GM23248 (cell line): ENCODE results near the gene MNT. TPM values are rescaled to one million over a fixed set of nuclear protein-coding genes. Genes with fewer than 3 reads are reported as not detected.

Source experiments
- DNase-seq: peaks from one replicate; pipeline ENCODE4 v3.0.0-alpha.2; 2015
- H2AFZ ChIP-seq: fragments of 200-600 bp; sonication (generic); 2 replicates; pipeline ENCODE4 v1.6.1; 2016; ENCODE audit warnings: antibody characterized with exemption
- H3F3A ChIP-seq: fragments of 200-600 bp; sonication (generic); 2 replicates; pipeline ENCODE4 v1.6.1; 2016; ENCODE audit warnings: mild to moderate bottlenecking, antibody characterized with exemption, mixed run types; ENCODE audit not compliant: insufficient read depth
- H3K27ac ChIP-seq: fragments of 200-600 bp; sonication (generic); 2 replicates; pipeline ENCODE4 v1.5.1; 2016; ENCODE audit warnings: mild to moderate bottlenecking
- H3K27me3 ChIP-seq: fragments of 200-600 bp; sonication (generic); replicated peaks from 2 replicates; pipeline ENCODE4 v1.6.1; 2016; ENCODE audit warnings: mild to moderate bottlenecking; ENCODE audit not compliant: insufficient read depth
- H3K36me3 ChIP-seq: fragments of 200-600 bp; sonication (generic); 2 replicates; pipeline ENCODE4 v1.6.1; 2016; ENCODE audit warnings: low read depth, mild to moderate bottlenecking
- H3K4me1 ChIP-seq: fragments of 200-600 bp; sonication (generic); 2 replicates; pipeline ENCODE4 v1.6.1; 2016; ENCODE audit warnings: mild to moderate bottlenecking; ENCODE audit not compliant: insufficient read depth
- H3K4me2 ChIP-seq: fragments of 200-600 bp; sonication (generic); one replicate; pipeline ENCODE4 v1.6.1; 2016; ENCODE audit warnings: mild to moderate bottlenecking; ENCODE audit not compliant: unreplicated experiment
- H3K4me3 ChIP-seq: fragments of 200-600 bp; sonication (generic); 2 replicates; pipeline ENCODE4 v1.5.1; 2016; ENCODE audit warnings: mild to moderate bottlenecking
- H3K79me2 ChIP-seq: fragments of 200-600 bp; sonication (generic); 2 replicates; pipeline ENCODE4 v1.6.1; 2016; ENCODE audit warnings: mild to moderate bottlenecking; ENCODE audit not compliant: insufficient read depth
- H3K9ac ChIP-seq: fragments of 200-600 bp; sonication (generic); 2 replicates; pipeline ENCODE4 v1.6.1; 2016; ENCODE audit warnings: mild to moderate bottlenecking
- H3K9me2 ChIP-seq: fragments of 200-600 bp; sonication (generic); 2 replicates; pipeline ENCODE4 v1.6.1; 2016; ENCODE audit warnings: mixed run types, mild to moderate bottlenecking, moderate library complexity; ENCODE audit not compliant: insufficient read depth
- H3K9me3 ChIP-seq: fragments of 200-600 bp; sonication (generic); one replicate; pipeline ENCODE4 v1.6.1; 2017; ENCODE audit warnings: low read depth
- H4K20me1 ChIP-seq: fragments of 200-600 bp; sonication (generic); 2 replicates; pipeline ENCODE4 v1.6.0; 2016; ENCODE audit not compliant: insufficient read depth
- EZH2 ChIP-seq: fragments of 200-600 bp; sonication (generic); IDR thresholded peaks from 2 replicates; pipeline ENCODE4 v1.6.1; 2018; ENCODE audit warnings: antibody characterized with exemption, mild to moderate bottlenecking; ENCODE audit not compliant: insufficient read depth, poor library complexity, severe bottlenecking
- EZH2phosphoT487 ChIP-seq: fragments of 200-600 bp; sonication (generic); IDR thresholded peaks from 2 replicates; pipeline ENCODE4 v1.6.1; 2018; ENCODE audit warnings: antibody characterized with exemption, moderate library complexity, mild to moderate bottlenecking, low read depth; ENCODE audit not compliant: insufficient read depth
- WGBS, 2 experiments: methylation state at CpG; one replicate each; pipeline ENCODE4 v1.1.6; 2015 to 2017; ENCODE audit warnings: low lambda C conversion rate in 2 of 2, low coverage in 1 of 2; ENCODE audit errors: missing lambda C conversion rate in 2 of 2; 5-methylcytosine and 5-hydroxymethylcytosine counted together
- in situ Hi-C: fragments of 300-500 bp; cut with MboI; formaldehyde crosslinking; loops from 2 replicates; pipeline ENCODE4 v1.15.0; 2020
- polyA plus RNA-seq: library from polyadenylated mRNA; unstranded; fragments of >200 nt; fragmentation: Nextera tagmentation; extraction: Ambion mirVana; gene quantifications from 2 replicates; pipeline ENCODE4 v1.2.1, GENCODE V29; 2016
- total RNA-seq: library from RNA; depleted of rRNA; stranded (reverse); fragments of >200 nt; shearing (Covaris generic); gene quantifications from 2 replicates; pipeline ENCODE4 v1.2.3, GENCODE V29; 2014

The MNT gene
- total and polyA plus RNA-seq, 2 experiments from 2014 or later: 6.2 TPM

DNA sequence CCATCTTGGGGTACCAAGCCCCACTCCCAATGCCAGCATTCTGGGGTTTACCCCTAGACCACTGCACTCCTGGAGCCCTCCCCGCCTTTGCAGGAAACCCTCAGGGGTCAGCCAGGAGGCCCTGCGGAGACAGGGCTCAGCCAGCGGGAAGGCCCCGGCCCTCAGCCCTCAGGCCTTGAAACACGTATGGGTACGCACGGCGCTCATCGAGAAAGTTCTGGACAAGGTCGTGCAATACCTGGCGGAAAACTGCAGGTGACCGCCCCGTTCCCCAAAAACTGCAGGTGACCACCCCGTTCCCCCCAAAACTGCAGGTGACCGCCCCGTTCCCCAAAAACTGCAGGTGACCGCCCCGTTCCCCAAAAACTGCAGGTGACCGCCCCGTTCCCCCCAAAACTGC lies 38.8 kb downstream of the MNT start:
- DNase-seq: no peak
- Histone ChIP-seq H3K9me3 (no peaks in the 10 kb centered on the region), H4K20me1 (no peaks in the 10 kb centered on the region), H3F3A (peaks cover 13% of the 10 kb centered on the region), H3K27ac (no peak overlapping the region), H3K9me2 (no peaks in the 10 kb centered on the region), H3K36me3 (no peaks in the 10 kb centered on the region), H3K27me3 (no peaks in the 10 kb centered on the region), H3K9ac (no peak overlapping the region), H3K4me2 (no peak overlapping the region), H3K4me1 (peaks cover 7% of the 10 kb centered on the region), H2AFZ (no peak overlapping the region), H3K4me3 (no peak overlapping the region), H3K79me2 (no peaks in the 10 kb centered on the region)
- TF ChIP-seq EZH2: no peak
- TF ChIP-seq EZH2phosphoT487: no peak
- 96 to 99% methylated on average over 8 to 20 of the region's 20 CpGs for WGBS, 2 experiments
- in situ Hi-C loops: no loop called here

DNA sequence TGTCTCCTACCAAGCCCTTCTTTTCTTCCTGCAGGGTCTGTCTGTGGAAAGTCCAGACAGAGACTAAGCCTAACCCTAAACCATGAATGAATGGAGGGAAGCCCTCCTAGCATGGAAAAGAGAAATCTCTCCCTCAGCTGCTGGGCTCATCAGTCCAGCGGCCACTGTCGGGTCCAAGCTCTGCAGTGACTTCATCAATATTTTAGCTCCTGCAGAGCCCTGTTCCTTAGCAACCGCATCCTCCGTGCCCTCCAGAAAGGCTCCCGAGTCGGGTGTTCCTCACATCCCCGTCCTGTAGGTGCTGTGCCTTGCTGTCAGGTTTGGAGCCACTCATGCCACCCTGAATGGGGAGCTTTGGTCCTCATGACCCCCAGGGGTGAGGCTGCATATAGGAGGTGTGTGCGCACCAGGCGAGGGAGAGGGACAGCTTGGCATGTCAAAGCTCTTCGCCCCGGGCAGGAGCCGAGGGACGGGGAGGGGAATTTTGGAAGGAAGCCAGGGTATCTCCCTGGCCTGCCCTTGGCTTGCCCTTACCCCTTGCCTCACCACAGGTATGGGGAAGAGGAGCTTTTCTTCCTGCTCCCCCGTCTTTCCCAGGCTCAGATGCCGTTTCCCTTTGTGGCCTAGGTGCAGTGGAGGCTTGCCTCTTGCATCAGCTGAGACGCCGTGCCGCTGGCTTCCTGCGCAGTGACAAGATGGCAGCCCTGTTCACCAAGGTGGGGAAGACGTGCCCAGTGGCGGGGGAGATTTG lies 39.7 kb downstream of the MNT start:
- Histone ChIP-seq H3K4me1 (peaks cover 7% of the 10 kb centered on the region), H3K79me2 (no peaks in the 10 kb centered on the region), H3K27ac (no peak overlapping the region), H3K9ac (no peak overlapping the region), H3K36me3 (no peaks in the 10 kb centered on the region), H2AFZ (no peak overlapping the region), H3K9me2 (no peaks in the 10 kb centered on the region), H3F3A (peaks cover 13% of the 10 kb centered on the region), H3K4me2 (no peak overlapping the region), H3K4me3 (no peak overlapping the region), H3K27me3 (no peaks in the 10 kb centered on the region), H4K20me1 (no peaks in the 10 kb centered on the region), H3K9me3 (no peaks in the 10 kb centered on the region)
- 92 to 93% methylated on average over 20 to 21 of the region's 21 CpGs for WGBS, 2 experiments
- DNase-seq: no peak
- no peak for TF ChIP-seq EZH2phosphoT487
- no peak for TF ChIP-seq EZH2
- in situ Hi-C loops: no loop called here

- Histone ChIP-seq H4K20me1 (no peaks in the 10 kb centered on the region), H2AFZ (no peak overlapping the region), H3K4me1 (peaks cover 7% of the 10 kb centered on the region), H3K9ac (no peak overlapping the region), H3K9me2 (no peaks in the 10 kb centered on the region), H3F3A (peaks cover 13% of the 10 kb centered on the region), H3K9me3 (no peaks in the 10 kb centered on the region), H3K4me3 (no peak overlapping the region), H3K27ac (no peak overlapping the region), H3K36me3 (no peaks in the 10 kb centered on the region), H3K4me2 (no peak overlapping the region), H3K79me2 (no peaks in the 10 kb centered on the region), H3K27me3 (no peaks in the 10 kb centered on the region)
- 85 to 90% methylated on average over 10 of the region's 10 CpGs for WGBS, 2 experiments
- TF ChIP-seq EZH2phosphoT487: no peak
- TF ChIP-seq EZH2: no peak
- in situ Hi-C loops: no loop called here
- no peak for DNase-seq
Measured at GRCh38 chr17:2357931-2358434, 42.9 kb downstream of the MNT start.

DNA sequence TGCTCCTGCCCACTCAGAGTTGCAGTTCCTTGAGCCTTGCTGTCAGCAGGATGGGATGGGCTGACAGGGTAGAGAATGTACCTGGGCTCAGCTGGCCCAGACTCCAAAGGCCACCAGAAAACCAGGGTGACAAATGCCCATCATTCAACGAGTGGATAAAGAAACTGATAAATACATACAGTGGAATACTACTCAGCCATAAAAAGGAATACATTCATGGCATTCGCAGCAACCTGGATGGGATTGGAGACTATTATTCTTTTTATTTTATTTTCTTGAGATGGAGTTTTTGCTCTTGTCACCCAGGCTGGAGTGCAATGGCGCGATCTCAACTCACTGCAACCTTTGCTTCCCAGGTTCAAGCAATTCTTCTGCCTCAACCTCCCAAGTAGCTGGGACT lies 43.6 kb downstream of the MNT start:
- no peaks in the 10 kb centered on the region for H3K27me3 ChIP-seq
- H3K27ac ChIP-seq: no peak overlapping the region
- WGBS, 2 experiments: 98 to 99% methylated on average over 4 of the region's 4 CpGs
- no peaks in the 10 kb centered on the region for H3K9me2 ChIP-seq
- H3K4me3 ChIP-seq: no peak overlapping the region
- peaks cover 7% of the 10 kb centered on the region for H3K4me1 ChIP-seq
- H3K4me2 ChIP-seq: no peak overlapping the region
- peaks cover 13% of the 10 kb centered on the region for H3F3A ChIP-seq
- no peak overlapping the region for H3K9ac ChIP-seq
- no peaks in the 10 kb centered on the region for H3K79me2 ChIP-seq
- in situ Hi-C loops: no loop called here
- no peaks in the 10 kb centered on the region for H4K20me1 ChIP-seq
- no peaks in the 10 kb centered on the region for H3K36me3 ChIP-seq
- DNase-seq: no peak
- no peak for TF ChIP-seq EZH2
- no peaks in the 10 kb centered on the region for H3K9me3 ChIP-seq
- no peak overlapping the region for H2AFZ ChIP-seq
